Measurements from ENCODE around the gene MCC. TPM values are rescaled to one million over a fixed set of nuclear protein-coding genes. Genes with fewer than 3 reads are reported as not detected.

The MCC gene
- polyA plus RNA-seq, 2 of the 4 experiments (the other 2 are of a cell fraction): 0.09 to 0.10 TPM

GRCh38 chr5:113450462-113450861 is 37.8 kb downstream of the MCC start:
- CTCF ChIA-PET: interaction anchor here (0.8 kb wide), 1 partner anchor 61 kb away, joined by 3 read pairs; no protein-coding TSS in a partner anchor
- peaks cover 4% of the 10 kb centered on the region; the same call in 2 of the 3 replicates for H3K9me3 ChIP-seq
- FAIRE-seq (no peak), DNase-seq (ENCODE audit: low read depth in 1 of 2, low spot score in 1 of 2) (no peak), ATAC-seq (no peak)
- TF ChIP-seq HOXA7 (CRISPR knock-in tag; IDR thresholded peaks at IDR 0.05) (no peak), MAFK (IDR thresholded peaks at IDR 0.05; ENCODE audit: partially characterized antibody) (peak; percentile 31)
- no peak overlapping the region for H3K4me2 ChIP-seq
- no peak overlapping the region for H3K27ac ChIP-seq
- POLR2A ChIA-PET: no interaction called here
- 26% methylated on average over 2 of the region's 2 CpGs for WGBS (ENCODE audit: missing lambda C conversion rate)
- H3K4me3 ChIP-seq: no peak overlapping the region
- no peaks in the 10 kb centered on the region for H3K4me1 ChIP-seq

GRCh38 chr5:113448252-113448651 is 40.0 kb downstream of the MCC start:
- ChIA-PET POLR2A (no interaction called here), CTCF (interaction anchor here (1.0 to 1.2 kb wide), 2 partner anchors 9 to 461 kb away, joined by 3 to 5 read pairs; no protein-coding TSS in a partner anchor)

GRCh38 chr5:113447498-113448050 is 40.7 kb downstream of the MCC start:
- WGBS (ENCODE audit: missing lambda C conversion rate): 33% methylated on average over 4 of the region's 4 CpGs
- H3K9me3 ChIP-seq: peaks cover 4% of the 10 kb centered on the region; the same call in 2 of the 3 replicates
- no peak overlapping the region for H3K27ac ChIP-seq
- no peak overlapping the region for H3K4me2 ChIP-seq
- DNase-seq (ENCODE audit: low read depth in 1 of 2, low spot score in 1 of 2) (peak in 1 of 2 experiments; percentile 19), FAIRE-seq (no peak), ATAC-seq (peak; percentile 77 to 86)
- TF ChIP-seq HEYL (CRISPR knock-in tag; IDR thresholded peaks at IDR 0.05) (no peak), KDM1A (IDR thresholded peaks at IDR 0.05; ENCODE audit: low read depth) (no peak), RCOR1 (IDR thresholded peaks at IDR 0.05; ENCODE audit: low read depth, low read length) (no peak), RAD21 (conservative IDR thresholded peaks at IDR 0.05 in 1 of 2, IDR thresholded peaks at IDR 0.05 in 1 of 2) (0 out of 5 replicates have a peak, but pooled peaks of 1 of the 2 experiments have one; percentile 16)
- H3K4me1 ChIP-seq: no peaks in the 10 kb centered on the region
- POLR2A ChIA-PET: no interaction called here
- H3K4me3 ChIP-seq: no peak overlapping the region
- CTCF ChIA-PET: interaction anchor here (1.0 to 1.5 kb wide), 3 partner anchors 9 to 461 kb away, joined by 3 to 5 read pairs (median 3); no protein-coding TSS in a partner anchor

More at GRCh38 chr5:113448252-113448651, 40.0 kb downstream of the MCC start:
- no peak for FAIRE-seq
- no peak for ATAC-seq
- H3K4me2 ChIP-seq: no peak overlapping the region
- TF ChIP-seq ZFP36 (IDR thresholded peaks at IDR 0.05; ENCODE audit: borderline replicate concordance, partially characterized antibody) (no peak), SMC3 (IDR thresholded peaks at IDR 0.05) (no peak), ESRRA (IDR thresholded peaks at IDR 0.05; ENCODE audit: borderline replicate concordance, low read length) (no peak), MAX (IDR thresholded peaks at IDR 0.05) (no peak), GATA3 (IDR thresholded peaks at IDR 0.05; ENCODE audit: borderline replicate concordance) (no peak), CTCF (IDR thresholded peaks at IDR 0.05) (no peak), TFCP2L1 (CRISPR knock-in tag; IDR thresholded peaks at IDR 0.05) (no peak), HEYL (CRISPR knock-in tag; IDR thresholded peaks at IDR 0.05) (no peak), FOSB (CRISPR knock-in tag; IDR thresholded peaks at IDR 0.05) (no peak), KDM5A (IDR thresholded peaks at IDR 0.05) (no peak), BHLHE40 (IDR thresholded peaks at IDR 0.05; ENCODE audit: low read depth, low read length) (no peak), E2F6 (IDR thresholded peaks at IDR 0.05; ENCODE audit: borderline replicate concordance, low read depth) (no peak), ZSCAN20 (CRISPR knock-in tag; IDR thresholded peaks at IDR 0.05) (no peak), SREBF2 (IDR thresholded peaks at IDR 0.05) (no peak), NR3C1 (IDR thresholded peaks at IDR 0.05) (no peak), RAD21 (conservative IDR thresholded peaks at IDR 0.05 in 1 of 2, IDR thresholded peaks at IDR 0.05 in 1 of 2) (no peak)
- peaks cover 4% of the 10 kb centered on the region; the same call in 2 of the 3 replicates for H3K9me3 ChIP-seq
- 14% methylated on average over 3 of the region's 3 CpGs for WGBS (ENCODE audit: missing lambda C conversion rate)
- H3K27ac ChIP-seq: no peak overlapping the region
- no peak for DNase-seq (ENCODE audit: low read depth in 1 of 2, low spot score in 1 of 2)
- H3K4me3 ChIP-seq: no peak overlapping the region
- no peaks in the 10 kb centered on the region for H3K4me1 ChIP-seq

Measured in A549 (cell line).